Ovary (tissue), 3 donors: ENCODE results near the gene INF2.

ENCODE experiments used
- EP300 ChIP-seq: sonication (generic); formaldehyde crosslinking; IDR thresholded peaks from one replicate; pipeline ENCODE4 v1.6.1; 2017; ENCODE audit warnings: antibody characterized with exemption
- POLR2A ChIP-seq: fragments of 450-650 bp; IDR thresholded peaks from one replicate; pipeline ENCODE4 v1.6.1; 2017; ENCODE audit warnings: antibody characterized with exemption, mild to moderate bottlenecking, moderate library complexity
- TF ChIP-seq, protein P1 (sequence below), 3 donors: fragments of 450-650 bp in 2 of 3; fragments of 200-600 bp in 1 of 3; IDR thresholded peaks; one replicate each; pipeline versions ENCODE4 v1.5.1 to v1.8.0; 2016 to 2022; ENCODE audit warnings: antibody characterized with exemption in 3 of 3, mild to moderate bottlenecking in 1 of 3
- donor health status: DM: no; HTN: no; CAD: no.

DNA sequence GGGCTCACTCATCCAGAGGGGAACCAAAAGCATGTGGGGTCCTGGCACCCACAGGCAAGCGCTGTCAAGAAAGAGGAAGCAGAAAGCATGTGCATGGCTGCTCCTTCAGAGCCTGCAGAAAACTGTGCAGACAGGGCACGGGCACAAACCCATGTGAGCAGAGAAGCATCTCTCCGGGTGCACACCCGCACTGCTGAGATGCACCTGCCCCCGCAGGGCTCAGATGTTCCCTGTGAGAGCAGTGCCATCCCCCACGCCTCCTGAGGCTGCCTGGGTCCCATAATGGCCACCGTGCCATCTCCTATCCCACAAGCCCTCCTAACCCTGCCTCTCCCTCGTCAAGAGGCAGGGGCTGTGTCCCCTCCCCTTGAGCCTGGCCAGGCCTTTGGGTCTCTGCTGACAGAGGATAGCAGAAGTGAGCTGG, 32.3 kb upstream of the INF2 start:
- TF ChIP-seq, protein P1, sequence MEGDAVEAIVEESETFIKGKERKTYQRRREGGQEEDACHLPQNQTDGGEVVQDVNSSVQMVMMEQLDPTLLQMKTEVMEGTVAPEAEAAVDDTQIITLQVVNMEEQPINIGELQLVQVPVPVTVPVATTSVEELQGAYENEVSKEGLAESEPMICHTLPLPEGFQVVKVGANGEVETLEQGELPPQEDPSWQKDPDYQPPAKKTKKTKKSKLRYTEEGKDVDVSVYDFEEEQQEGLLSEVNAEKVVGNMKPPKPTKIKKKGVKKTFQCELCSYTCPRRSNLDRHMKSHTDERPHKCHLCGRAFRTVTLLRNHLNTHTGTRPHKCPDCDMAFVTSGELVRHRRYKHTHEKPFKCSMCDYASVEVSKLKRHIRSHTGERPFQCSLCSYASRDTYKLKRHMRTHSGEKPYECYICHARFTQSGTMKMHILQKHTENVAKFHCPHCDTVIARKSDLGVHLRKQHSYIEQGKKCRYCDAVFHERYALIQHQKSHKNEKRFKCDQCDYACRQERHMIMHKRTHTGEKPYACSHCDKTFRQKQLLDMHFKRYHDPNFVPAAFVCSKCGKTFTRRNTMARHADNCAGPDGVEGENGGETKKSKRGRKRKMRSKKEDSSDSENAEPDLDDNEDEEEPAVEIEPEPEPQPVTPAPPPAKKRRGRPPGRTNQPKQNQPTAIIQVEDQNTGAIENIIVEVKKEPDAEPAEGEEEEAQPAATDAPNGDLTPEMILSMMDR (IDR thresholded peaks at IDR 0.05) = no peak
- TF ChIP-seq EP300 (no peak), POLR2A (no peak)
